ENCODE data around the gene LINS1. TPM values are rescaled to one million over a fixed set of nuclear protein-coding genes. Genes with fewer than 3 reads are reported as not detected.

LINS1 gene
- total and polyA plus RNA-seq, 10 donors: 7.7 to 71.1 (median 28.6) TPM

DNA sequence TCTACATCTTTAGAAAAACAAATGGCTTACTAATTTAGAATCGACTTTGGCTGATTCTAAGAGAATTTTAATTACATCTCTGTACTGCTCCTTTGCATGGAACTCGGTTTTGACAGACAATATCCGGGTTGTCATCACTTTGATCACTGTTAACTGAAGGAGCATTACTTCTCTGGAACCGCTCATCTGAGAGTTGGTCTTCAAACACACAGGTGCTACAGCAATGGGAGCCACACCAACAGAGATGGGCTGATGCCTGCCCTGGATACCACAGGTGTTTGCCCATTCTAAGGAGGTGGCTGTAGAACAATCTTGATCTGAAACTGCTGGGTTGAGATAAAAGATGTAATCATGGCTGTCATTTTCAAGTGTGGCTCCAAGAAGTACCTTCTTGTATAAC is 21.6 kb downstream of the LINS1 start:
- Histone ChIP-seq H3K36me3 (peaks cover 0 to 26% (median 2%) of the 10 kb centered on the region in 6 donors), H3K27me3 (replicated peaks in 1 of 7) (no peaks in the 10 kb centered on the region), H3K4me3 (no peak overlapping the region), H3K9me3 (no peaks in the 10 kb centered on the region), H3K27ac (no peak overlapping the region), H3K4me1 (peaks cover 0 to 6% (median 0%) of the 10 kb centered on the region in 6 donors)
- WGBS, 5 donors: 87 to 92% (median 89%) methylated on average over 4 of the region's 4 CpGs
- intact Hi-C loops (cut with DNase I; ENCODE audit: low total_unique reads): loop anchor here (10.0 kb wide), 1 partner anchor 646 kb away; no protein-coding TSS in a partner anchor
- TF ChIP-seq, protein P1, sequence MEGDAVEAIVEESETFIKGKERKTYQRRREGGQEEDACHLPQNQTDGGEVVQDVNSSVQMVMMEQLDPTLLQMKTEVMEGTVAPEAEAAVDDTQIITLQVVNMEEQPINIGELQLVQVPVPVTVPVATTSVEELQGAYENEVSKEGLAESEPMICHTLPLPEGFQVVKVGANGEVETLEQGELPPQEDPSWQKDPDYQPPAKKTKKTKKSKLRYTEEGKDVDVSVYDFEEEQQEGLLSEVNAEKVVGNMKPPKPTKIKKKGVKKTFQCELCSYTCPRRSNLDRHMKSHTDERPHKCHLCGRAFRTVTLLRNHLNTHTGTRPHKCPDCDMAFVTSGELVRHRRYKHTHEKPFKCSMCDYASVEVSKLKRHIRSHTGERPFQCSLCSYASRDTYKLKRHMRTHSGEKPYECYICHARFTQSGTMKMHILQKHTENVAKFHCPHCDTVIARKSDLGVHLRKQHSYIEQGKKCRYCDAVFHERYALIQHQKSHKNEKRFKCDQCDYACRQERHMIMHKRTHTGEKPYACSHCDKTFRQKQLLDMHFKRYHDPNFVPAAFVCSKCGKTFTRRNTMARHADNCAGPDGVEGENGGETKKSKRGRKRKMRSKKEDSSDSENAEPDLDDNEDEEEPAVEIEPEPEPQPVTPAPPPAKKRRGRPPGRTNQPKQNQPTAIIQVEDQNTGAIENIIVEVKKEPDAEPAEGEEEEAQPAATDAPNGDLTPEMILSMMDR (IDR thresholded peaks at IDR 0.05 in 8 of 11, conservative IDR thresholded peaks at IDR 0.05 in 3 of 11): no peak
- TF ChIP-seq POLR2AphosphoS5 (IDR thresholded peaks at IDR 0.05) (no peak), POLR2A (IDR thresholded peaks at IDR 0.05) (no peak)
- no peak for DNase-seq

DNA sequence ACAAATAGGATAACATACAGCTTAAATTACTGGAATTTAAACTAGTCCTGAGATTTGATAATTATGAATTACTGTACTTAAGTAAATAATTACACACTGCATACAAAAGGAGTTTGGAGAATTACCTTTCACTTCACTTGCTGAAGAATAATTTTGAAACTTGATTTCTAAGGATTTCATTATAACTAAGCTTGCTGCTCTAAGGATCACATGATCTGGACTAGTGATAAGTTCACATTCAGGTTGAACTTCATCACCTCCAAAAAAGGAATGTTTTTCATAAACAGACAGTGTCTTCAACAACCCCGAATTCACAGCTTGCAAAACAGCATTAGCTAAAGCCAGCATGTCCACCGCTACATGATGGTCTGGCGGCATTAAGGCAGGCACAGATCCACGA is 28.5 kb downstream of the LINS1 start:
- no peak overlapping the region for H3K4me3 ChIP-seq
- H3K27me3 ChIP-seq (replicated peaks in 1 of 7): no peaks in the 10 kb centered on the region
- intact Hi-C loops (cut with DNase I; ENCODE audit: low total_unique reads): no loop called here
- no peak overlapping the region for H3K27ac ChIP-seq
- no peaks in the 10 kb centered on the region for H3K9me3 ChIP-seq
- peaks cover 0 to 10% (median 6%) of the 10 kb centered on the region in 6 donors for H3K4me1 ChIP-seq
- WGBS, 5 donors: 90 to 95% (median 94%) methylated on average over 4 of the region's 4 CpGs
- H3K36me3 ChIP-seq: peaks cover 3 to 56% (median 24%) of the 10 kb centered on the region in 6 donors
- no peak for DNase-seq
- TF ChIP-seq POLR2AphosphoS5 (IDR thresholded peaks at IDR 0.05): no peak
- no peak for TF ChIP-seq POLR2A (IDR thresholded peaks at IDR 0.05)
- TF ChIP-seq, protein P1 (IDR thresholded peaks at IDR 0.05 in 8 of 11, conservative IDR thresholded peaks at IDR 0.05 in 3 of 11): no peak

DNA sequence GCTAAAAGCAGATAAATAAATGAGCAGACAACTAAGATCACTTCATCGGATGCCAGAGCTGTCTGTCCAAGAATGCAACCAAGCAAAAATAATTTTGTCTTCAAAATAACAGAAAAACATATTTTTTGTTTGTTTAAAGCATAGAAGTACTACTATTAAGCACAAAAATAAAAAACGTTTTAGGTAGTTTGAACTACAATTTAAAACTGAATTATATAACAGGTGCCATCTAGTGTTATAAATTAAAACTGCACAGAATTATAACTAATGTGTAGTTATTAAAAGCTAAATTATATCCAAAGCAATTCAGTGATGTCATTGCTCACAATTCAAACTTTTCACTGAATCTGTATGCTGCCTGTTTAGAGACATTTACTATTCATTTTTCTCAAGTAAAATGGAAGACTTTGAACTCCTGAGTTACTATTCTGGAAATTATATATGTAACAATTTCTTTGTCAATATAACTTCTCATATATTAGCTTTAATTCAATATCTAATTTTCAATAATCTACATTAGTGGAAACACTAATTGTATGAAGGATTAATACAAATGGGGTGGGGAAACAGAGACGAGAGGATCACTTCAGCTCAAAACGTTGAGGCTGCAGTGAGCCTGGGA is 29.5 kb downstream of the LINS1 start:
- WGBS, 5 donors: 63 to 76% (median 67%) methylated on average over 4 of the region's 4 CpGs
- TF ChIP-seq, protein P1 (IDR thresholded peaks at IDR 0.05 in 8 of 11, conservative IDR thresholded peaks at IDR 0.05 in 3 of 11): peak in 8 of 11 experiments; percentile 19 to 64 (median 58)
- TF ChIP-seq POLR2AphosphoS5 (IDR thresholded peaks at IDR 0.05): no peak
- H3K27me3 ChIP-seq (replicated peaks in 1 of 7): no peaks in the 10 kb centered on the region
- peaks cover 3 to 62% (median 24%) of the 10 kb centered on the region in 6 donors for H3K36me3 ChIP-seq
- intact Hi-C loops (cut with DNase I; ENCODE audit: low total_unique reads): no loop called here
- DNase-seq: no peak
- H3K4me1 ChIP-seq: peaks cover 0 to 12% (median 6%) of the 10 kb centered on the region in 6 donors
- H3K4me3 ChIP-seq: no peak overlapping the region
- H3K27ac ChIP-seq: peak overlapping the region in 3 of 8 donors; percentile 4 to 79 (median 15)
- H3K9me3 ChIP-seq: no peaks in the 10 kb centered on the region

DNA sequence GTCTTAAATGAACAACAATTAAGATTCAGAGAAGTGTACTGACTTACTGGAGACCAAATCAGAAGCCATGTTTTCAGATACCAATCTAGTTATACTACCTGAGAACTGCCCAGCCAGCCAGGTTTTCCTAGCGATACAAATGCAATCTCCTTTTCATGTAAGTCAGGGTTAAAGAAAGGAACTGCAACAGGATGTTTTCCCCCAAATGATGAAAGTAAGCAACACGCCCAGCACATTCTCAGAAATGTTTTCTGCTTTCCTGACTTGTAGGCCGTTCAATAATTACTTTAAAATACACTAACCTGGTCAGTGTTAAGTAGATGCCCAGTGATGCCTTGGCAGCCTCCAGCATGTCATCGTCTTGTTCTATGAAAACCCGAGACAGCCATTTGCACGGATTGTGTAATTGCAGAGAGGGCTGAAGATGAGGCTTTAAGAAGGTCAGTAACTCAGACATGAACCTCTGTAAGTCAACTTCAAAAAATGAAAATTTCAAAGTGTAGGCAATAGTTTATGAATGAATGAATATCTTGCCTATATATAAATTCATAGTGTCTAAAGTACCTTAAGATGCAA is 30.3 kb downstream of the LINS1 start:
- intact Hi-C loops (cut with DNase I; ENCODE audit: low total_unique reads): loop anchor here (2.0 kb wide), 1 partner anchor 221 kb away; no protein-coding TSS in a partner anchor
- 70 to 86% (median 83%) methylated on average over 6 of the region's 6 CpGs for WGBS, 5 donors

More for the DNA sequence above, 30.3 kb downstream of the LINS1 start:
- no peak for DNase-seq
- Histone ChIP-seq H3K4me3 (no peak overlapping the region), H3K27me3 (replicated peaks in 1 of 7) (no peaks in the 10 kb centered on the region), H3K36me3 (peaks cover 3 to 62% (median 24%) of the 10 kb centered on the region in 6 donors), H3K27ac (peak overlapping the region in 3 of 8 donors; percentile 4 to 79 (median 15)), H3K4me1 (peaks cover 0 to 12% (median 6%) of the 10 kb centered on the region in 6 donors), H3K9me3 (no peaks in the 10 kb centered on the region)
- TF ChIP-seq POLR2A (IDR thresholded peaks at IDR 0.05) (no peak), POLR2AphosphoS5 (IDR thresholded peaks at IDR 0.05) (no peak)
- TF ChIP-seq, protein P1 (IDR thresholded peaks at IDR 0.05 in 8 of 11, conservative IDR thresholded peaks at IDR 0.05 in 3 of 11): no peak

Data from spleen (tissue), 11 donors.